Inflammatory macrophage treated with lipopolysaccharide for 1 hour (primary cell): ENCODE results near the gene TOX2.

Source experiments
- DNase-seq, 2 donors: peaks; one replicate each; pipeline ENCODE4 v3.0.0-alpha.2; 2020 to 2022

The TOX2 gene

GRCh38 chr20:44023515-44024371, 109.1 kb downstream of the TOX2 start:
- DNase-seq, result no peak

GRCh38 chr20:44024820-44025580, 110.3 kb downstream of the TOX2 start:
- no peak for DNase-seq

- no peak for DNase-seq
Observed at GRCh38 chr20:44025756-44026155, 111.1 kb downstream of the TOX2 start.

GRCh38 chr20:44026647-44027342, 112.1 kb downstream of the TOX2 start:
- no peak for DNase-seq

GRCh38 chr20:44027343-44028002, 112.8 kb downstream of the TOX2 start:
- DNase-seq, result no peak

GRCh38 chr20:44028003-44028730, 113.5 kb downstream of the TOX2 start:
- no peak for DNase-seq

GRCh38 chr20:44028868-44029847, 114.5 kb downstream of the TOX2 start:
- no peak for DNase-seq

GRCh38 chr20:44029848-44030230, 115.2 kb downstream of the TOX2 start:
- no peak for DNase-seq

- no peak for DNase-seq
Observed at GRCh38 chr20:44030394-44030793, 115.7 kb downstream of the TOX2 start.

- no peak for DNase-seq
Observed at GRCh38 chr20:44031001-44031574, 116.4 kb downstream of the TOX2 start.

- DNase-seq, result no peak
Observed at GRCh38 chr20:44031781-44032582, 117.3 kb downstream of the TOX2 start.

GRCh38 chr20:44032583-44033331, 118.1 kb downstream of the TOX2 start:
- DNase-seq, result no peak

- no peak for DNase-seq
Observed at GRCh38 chr20:44033344-44033743, 118.7 kb downstream of the TOX2 start.

GRCh38 chr20:44033873-44034272, 119.2 kb downstream of the TOX2 start:
- no peak for DNase-seq

- DNase-seq, result no peak
Observed at GRCh38 chr20:44034451-44034850, 119.8 kb downstream of the TOX2 start.

- DNase-seq, result no peak
Observed at GRCh38 chr20:44034965-44035635, 120.4 kb downstream of the TOX2 start.

- DNase-seq, result no peak
Observed at GRCh38 chr20:44035924-44036323, 121.3 kb downstream of the TOX2 start.

GRCh38 chr20:44036441-44036840, 121.8 kb downstream of the TOX2 start:
- DNase-seq, result no peak
